ENCODE results near the gene TTC16.

Gene TTC16

DNA sequence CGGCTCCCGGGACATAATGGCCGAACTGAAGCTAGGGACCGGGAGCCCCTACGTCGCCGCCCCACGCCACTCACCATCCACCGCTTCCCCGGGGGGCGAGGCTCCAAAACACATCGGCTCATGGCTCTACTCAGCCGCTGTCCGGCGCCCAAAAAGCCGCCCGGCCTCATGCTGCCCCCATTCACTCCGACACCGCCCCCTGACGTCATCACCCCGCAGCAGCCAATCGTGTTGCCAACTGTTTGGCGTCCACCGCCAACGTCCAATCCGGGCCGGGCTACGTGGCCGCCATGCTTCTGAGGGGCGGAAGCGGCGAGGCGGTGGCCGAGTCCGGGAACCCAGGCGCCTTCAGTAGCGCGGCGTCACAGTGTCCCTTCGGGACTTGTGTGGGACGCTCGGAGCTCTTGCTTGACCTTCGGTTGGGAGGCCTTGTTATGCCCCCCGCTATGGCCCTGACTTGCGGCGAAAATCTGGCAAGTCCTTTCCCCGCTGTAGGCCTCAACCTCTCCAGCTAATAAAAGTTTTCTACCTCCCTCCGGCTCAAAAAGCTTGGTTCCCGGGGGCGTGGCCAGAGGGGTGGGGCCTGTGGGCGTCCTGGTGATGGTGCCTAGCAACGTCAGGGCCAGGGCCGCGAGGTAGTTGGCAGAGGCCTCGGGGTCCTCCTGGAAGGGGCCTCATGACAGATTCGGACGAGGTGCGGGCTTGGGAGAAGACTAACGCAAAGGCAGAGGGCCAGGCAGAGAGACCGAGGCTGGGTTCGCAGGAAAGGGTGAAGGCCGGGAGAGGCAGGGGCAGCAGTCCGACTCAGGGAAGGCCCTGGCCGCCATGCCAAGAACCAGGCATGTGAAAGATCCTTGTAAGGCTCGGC, at the start of gene TTC16, which contains the start of gene PTRH1:
TSS of gene TTC16 (plus strand) at position 610 of the 868 bp plus-strand sequence. CDS start at position 677, 67 bp downstream.
TSS of gene PTRH1 (minus strand) at position 194 of the 868 bp plus-strand sequence. CDS start at position 170, 24 bp downstream.
- peak; percentile 98 for DNase-seq

DNA sequence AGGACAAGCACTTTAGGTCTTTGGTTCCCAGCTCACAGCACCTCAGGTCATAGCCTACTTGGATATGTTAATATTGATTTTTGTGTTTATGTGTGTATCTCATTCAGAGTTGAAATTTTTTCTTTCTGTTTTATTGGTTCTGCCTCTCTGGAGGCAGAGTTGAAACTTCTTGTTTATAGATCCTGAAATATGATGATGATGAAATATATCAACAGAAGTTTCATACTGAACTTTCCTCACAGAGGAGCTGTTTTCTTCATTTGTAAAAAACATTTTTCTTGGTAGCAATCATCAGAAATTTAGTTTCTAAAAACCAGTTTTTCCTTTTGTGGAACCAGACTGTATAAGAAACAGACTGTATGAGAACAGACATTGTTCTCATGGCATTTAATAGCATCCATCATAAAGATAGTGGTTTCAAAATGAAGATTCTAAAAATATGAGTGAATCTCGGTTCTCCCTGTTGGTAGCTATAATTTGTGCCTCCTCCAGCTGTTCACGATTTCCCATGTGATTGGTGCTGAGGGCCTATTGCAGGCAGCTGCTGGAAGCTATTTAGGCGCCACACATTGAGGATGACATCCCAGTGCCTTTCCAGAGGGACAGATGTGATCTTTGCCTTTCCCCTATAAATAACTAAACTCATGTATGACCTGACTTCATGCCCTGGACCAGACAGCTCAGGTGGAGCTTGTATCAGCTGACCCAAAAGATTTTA, 48.6 kb upstream of the TTC16 start:
- DNase-seq: no peak

DNA sequence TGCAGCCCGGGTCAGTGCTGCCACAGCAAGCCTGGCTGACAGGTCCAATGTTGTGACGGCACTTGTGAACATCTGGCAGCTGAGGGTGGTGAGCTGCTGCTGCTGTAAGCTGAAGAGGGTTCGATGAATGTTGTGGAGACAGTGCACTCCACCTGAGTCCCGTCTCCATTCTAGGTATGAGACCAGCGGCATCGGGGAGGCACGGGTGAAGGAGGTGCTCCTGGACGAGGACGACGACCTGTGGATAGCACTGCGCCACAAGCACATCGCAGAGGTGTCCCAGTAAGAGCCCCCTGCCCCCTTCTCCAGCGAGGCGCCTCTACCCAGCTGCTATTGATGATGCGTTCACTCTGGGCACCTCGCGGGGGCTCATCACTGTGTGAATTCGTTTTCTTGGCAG, 48.0 kb upstream of the TTC16 start:
- no peak for DNase-seq

DNA sequence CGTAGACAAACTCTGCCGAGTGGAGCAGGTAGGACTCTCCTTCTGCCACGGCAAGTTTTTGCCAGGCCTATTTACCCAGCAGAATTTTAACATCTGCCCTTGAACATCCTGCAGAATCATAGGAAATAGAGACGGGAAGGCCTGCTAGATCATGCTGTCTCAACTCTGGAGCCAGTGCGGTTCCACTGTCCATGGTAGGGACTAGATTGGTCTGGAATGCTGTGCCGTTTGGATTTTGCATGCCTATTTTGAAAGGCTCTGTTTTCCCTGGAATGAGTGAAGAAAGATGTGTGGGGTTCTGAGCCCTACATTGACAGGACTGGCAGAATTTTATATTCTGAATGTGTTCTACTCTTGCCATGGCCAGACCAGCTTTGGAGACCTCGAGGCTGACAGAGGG, 42.6 kb upstream of the TTC16 start:
- no peak for DNase-seq

DNA sequence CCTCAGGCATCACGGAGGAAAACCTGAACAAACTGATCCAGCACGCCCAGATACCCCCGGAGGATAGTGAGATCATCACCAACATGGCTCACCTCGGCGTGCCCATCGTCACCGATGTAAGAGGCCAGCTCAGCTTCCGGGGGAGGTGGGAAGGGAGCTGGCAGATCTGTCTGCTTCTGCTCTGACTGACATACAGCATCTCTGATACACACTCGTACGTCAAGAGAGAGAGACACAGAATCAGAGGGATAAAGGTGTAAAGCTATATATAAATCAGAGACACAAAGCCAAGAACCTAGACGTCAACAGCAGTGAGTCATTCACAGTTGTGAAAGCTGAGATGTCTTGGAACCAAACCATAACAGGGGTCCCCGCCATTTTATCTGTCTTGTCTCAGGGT, 39.2 kb upstream of the TTC16 start:
- DNase-seq: no peak

- DNase-seq: no peak
Observed at GRCh38 chr9:127679506-127679905, 36.4 kb upstream of the TTC16 start.

- DNase-seq: no peak
Observed at GRCh38 chr9:127680226-127680625, 35.7 kb upstream of the TTC16 start.

DNA sequence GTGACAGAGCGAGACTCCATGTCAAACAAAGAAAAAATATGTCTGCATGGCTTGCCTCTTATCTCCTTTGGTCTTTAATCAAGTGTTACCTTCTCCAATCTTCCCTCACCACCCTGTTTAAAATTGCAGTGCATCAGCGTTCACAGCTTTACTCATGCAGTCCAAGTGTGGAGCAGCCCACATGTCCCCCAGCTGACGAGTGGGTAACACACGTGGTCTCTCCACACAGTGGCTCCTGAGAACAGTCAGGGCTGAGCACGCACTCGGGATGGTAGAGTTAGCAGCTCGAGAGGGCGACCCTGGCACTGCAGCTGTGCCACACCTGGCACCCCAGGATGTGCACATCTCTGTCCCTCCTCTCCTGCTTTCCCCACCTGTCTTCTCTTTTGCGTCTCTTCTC, 35.0 kb upstream of the TTC16 start:
- no peak for DNase-seq

GRCh38 chr9:127682351-127683136, 33.3 kb upstream of the TTC16 start:
- DNase-seq: no peak

GRCh38 chr9:127683723-127684122, 32.2 kb upstream of the TTC16 start:
- DNase-seq: no peak

- no peak for DNase-seq
Observed at GRCh38 chr9:127684576-127684975, 31.3 kb upstream of the TTC16 start.

GRCh38 chr9:127686461-127687393, 29.2 kb upstream of the TTC16 start:
- peak; percentile 91 for DNase-seq

DNA sequence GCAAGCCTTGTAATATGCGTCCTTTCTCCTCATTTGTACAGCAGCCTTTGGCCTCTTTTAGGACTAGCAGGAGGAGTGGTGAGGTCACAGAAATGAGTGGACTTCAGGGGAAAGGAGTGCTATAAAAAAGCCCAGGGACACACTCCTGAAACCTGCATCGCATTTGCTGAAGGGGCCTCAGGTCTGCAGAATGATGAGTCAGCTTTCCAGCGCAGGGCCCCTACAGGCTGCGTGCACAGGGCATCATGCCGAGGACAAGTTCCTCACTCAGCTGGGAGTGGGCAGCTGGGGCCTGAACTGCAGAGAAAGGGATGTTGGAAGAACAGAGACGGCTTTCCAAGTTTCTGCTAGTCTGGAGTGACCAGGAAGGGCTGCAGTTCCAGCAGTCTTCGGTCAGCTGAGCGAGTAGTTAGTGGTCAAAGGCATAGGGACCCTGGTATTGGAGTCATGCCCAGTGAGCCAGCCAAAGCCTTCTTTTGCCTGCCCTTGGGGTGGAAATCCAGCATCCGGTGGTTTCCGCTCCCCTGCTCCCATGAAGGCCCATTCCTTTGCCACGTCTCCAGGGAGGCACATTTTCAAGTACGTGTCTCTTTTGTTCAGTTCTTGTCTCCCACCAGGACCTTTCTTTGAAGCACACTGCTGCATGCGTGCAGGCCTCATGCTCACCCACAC, 26.4 kb upstream of the TTC16 start:
- DNase-seq: no peak

- no peak for DNase-seq
Observed at GRCh38 chr9:127690735-127691134, 25.1 kb upstream of the TTC16 start.

DNA sequence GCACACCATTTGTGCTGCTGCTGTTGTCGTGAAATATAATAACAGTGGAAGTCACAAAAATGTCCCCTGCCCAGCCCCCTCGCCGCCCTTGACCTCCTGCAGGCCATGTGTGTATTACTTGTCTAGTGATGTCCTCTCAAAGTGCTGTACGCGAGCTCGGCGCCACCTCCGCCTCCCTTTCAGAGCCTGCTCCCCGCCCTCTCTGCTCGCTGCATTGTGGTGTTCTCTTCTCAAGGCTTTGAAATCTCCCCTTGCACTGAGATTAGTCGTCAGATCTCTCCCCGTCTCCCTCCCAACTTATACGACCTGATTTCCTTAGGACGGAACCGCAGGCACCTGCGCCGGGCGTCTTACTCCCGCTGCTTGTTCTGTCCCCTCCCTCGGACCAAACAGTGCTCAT, 23.8 kb upstream of the TTC16 start:
- DNase-seq: no peak

GRCh38 chr9:127693143-127693542, 22.7 kb upstream of the TTC16 start:
- no peak for DNase-seq

DNA sequence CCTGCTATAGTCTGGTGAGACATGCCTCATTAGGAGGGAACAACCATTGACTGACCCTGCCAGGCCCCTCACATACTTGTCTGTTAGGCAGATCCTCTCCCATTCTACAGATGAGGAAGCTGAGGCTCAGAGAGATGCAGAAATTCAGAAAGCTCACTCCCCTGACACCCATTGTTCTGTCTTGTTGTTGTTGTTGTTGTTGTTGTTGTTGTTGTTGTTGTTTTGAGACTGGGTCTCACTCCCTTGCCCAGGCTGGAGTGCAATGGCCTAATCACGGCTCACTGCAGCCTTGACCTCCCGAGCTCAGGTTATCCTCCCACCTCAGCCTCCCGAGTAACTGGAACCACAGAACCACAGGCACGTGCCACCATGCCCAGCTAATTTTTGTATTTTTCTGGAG, 22.2 kb upstream of the TTC16 start:
- DNase-seq: no peak

GRCh38 chr9:127694890-127695720, 20.8 kb upstream of the TTC16 start:
- no peak for DNase-seq

GRCh38 chr9:127697575-127697974, 18.3 kb upstream of the TTC16 start:
- DNase-seq: peak; percentile 13

GRCh38 chr9:127698386-127698785, 17.5 kb upstream of the TTC16 start:
- DNase-seq: no peak
